Activated naive CD4-positive, alpha-beta T cell treated with anti-CD3 and anti-CD28 coated beads, Interleukin-2, amount 50 U/mL, for 72 hours (primary cell): ENCODE results near the gene LACRT. TPM values are rescaled to one million over a fixed set of nuclear protein-coding genes. Genes with fewer than 3 reads are reported as not detected.
A peak's percentile ranks its signal among the peaks of the same experiment; 100 is the strongest.
"Not testable (repeated sequence)": the region's sequence is repeated elsewhere in the genome, so short reads cannot be mapped to it uniquely, and the experiment has no call there.

Experiments
- ATAC-seq, 2 donors: fragments of 150-1000 bp; cut with Tn5 transposase; 2 replicates each; pipeline ENCODE4 v1.10.0; 2021; ENCODE audit warnings: mild to moderate bottlenecking in 2 of 2, moderate library complexity in 2 of 2
- DNase-seq, 2 donors: peaks; one replicate each; pipeline ENCODE4 v3.0.0; 2021 to 2022; ENCODE audit warnings: low spot score in 2 of 2
- H3K27ac Mint-ChIP-seq, 2 donors: one replicate each; pipeline ENCODE4 v1.8.0; 2022; ENCODE audit warnings: mild to moderate bottlenecking in 2 of 2, mixed read lengths in 2 of 2
- H3K36me3 Mint-ChIP-seq, 2 donors: one replicate each; pipeline ENCODE4 v1.8.0; 2022; ENCODE audit warnings: mixed read lengths in 2 of 2
- H3K9me3 Mint-ChIP-seq, 2 donors: one replicate each; pipeline ENCODE4 v1.8.0; 2022; ENCODE audit warnings: mixed read lengths in 2 of 2
- total RNA-seq, 2 donors: library from RNA; stranded (reverse); gene quantifications; one replicate each; pipeline ENCODE4 v1.2.3, GENCODE V29; 2022

LACRT gene, protein sequence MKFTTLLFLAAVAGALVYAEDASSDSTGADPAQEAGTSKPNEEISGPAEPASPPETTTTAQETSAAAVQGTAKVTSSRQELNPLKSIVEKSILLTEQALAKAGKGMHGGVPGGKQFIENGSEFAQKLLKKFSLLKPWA
- total RNA-seq, result not detected

DNA sequence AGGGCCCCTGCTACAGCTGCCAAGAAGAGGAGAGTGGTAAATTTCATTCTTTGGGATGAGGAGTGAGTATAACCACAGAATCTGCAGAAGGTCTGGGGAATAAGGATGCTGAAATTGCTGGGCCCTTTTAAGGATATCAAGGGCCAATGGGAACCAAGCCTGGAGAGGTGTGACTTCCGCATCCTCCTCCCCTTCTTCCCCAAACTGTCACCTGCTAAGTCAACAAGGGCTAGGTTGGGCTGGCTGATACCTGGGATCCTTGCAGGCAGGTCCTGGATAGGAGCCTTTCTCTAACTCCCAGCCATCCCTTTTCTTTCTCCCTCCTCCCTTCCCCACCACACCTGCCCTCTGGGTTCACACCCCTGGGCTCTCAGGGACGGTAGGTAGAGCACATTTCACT lies at the start of gene LACRT:
LACRT (minus strand) TSS at position 101 of the 400 bp plus-strand sequence; CDS start at position 47, 54 bp downstream.
- ATAC-seq, result no peak
- H3K27ac Mint-ChIP-seq, result peak within 1 kb of the TSS in 1 of 2 donors; percentile 52
- H3K36me3 Mint-ChIP-seq, result no peaks in the 10 kb centered on the region
- no peak for DNase-seq
- no peaks in the 10 kb centered on the region for H3K9me3 Mint-ChIP-seq

GRCh38 chr12:54683398-54683797 lies 48.7 kb upstream of the LACRT start:
- ATAC-seq, result no peak
- Mint-ChIP-seq H3K9me3 (no peaks in the 10 kb centered on the region), H3K36me3 (no peaks in the 10 kb centered on the region)

DNA sequence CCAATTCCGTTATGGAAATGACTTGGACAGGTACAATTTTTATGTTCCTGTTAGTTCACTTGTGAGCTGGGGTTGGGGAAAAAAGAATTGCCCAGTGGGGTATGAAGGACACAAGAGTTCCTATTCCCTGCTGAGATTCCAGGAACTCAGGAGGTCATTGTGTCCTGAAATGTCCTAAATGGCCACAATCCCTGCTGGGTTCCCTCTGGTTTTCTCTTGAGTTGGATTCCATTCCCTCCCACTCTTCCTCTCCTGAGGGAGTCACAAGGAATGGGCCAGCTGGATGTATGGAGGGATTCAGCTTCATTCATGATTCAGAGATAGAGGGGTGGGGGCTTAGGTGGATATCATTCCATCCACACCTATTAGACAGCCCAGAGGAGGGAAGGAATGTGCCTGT lies 48.0 kb upstream of the LACRT start:
- ATAC-seq (no peak), DNase-seq (no peak)
- no peaks in the 10 kb centered on the region for H3K36me3 Mint-ChIP-seq
- H3K9me3 Mint-ChIP-seq, result no peaks in the 10 kb centered on the region
- H3K27ac Mint-ChIP-seq, result no peak overlapping the region

More at GRCh38 chr12:54683398-54683797, 48.7 kb upstream of the LACRT start:
- no peak overlapping the region for H3K27ac Mint-ChIP-seq
- no peak for DNase-seq

DNA sequence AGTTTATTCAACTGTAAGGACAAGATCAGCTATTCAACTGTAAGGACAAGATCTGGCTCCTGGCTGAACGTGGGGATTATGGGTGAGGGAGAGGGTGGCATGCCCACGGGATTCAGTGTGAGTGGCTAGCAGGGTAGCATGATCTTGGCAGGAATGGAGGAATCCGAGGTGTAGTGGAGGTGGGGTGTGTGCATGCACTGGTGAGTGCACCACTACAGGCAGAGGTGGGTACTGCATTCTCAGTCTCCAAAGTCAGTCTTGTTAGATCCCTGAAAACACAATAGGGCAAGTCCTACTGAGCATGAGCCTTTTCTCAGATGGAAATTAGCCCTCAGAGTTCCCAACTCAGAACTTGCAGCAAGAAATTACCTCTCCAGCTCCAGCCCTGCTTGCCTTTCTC lies 45.7 kb upstream of the LACRT start:
- DNase-seq (peak in 1 of 2 donors; percentile 33), ATAC-seq (peak in 1 of 2 donors; percentile 66)
- Mint-ChIP-seq H3K27ac (no peak overlapping the region), H3K9me3 (no peaks in the 10 kb centered on the region), H3K36me3 (no peaks in the 10 kb centered on the region)

DNA sequence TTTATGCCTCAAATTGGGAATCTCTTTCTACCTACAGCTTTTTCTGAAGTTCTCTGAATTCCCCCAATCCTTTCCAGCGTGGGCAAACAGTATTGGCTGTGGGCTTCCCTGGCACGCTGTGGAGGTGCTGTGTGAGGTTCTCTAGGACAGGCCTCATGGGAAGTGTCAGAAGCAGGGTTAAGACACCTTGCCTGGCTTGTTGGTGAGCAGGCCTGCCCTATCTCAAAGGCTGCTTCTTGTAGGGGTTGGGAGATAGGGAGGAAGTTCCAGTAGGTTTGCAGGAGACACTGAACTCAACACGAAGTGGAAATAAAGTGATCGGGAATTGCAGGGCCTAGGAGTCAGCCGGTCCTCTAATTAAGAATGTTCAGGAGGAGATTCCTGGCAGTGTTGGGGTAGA lies 43.4 kb upstream of the LACRT start:
- no peaks in the 10 kb centered on the region for H3K36me3 Mint-ChIP-seq
- DNase-seq (no peak), ATAC-seq (no peak)
- no peaks in the 10 kb centered on the region for H3K9me3 Mint-ChIP-seq
- no peak overlapping the region for H3K27ac Mint-ChIP-seq

- Mint-ChIP-seq H3K9me3 (no peaks in the 10 kb centered on the region), H3K36me3 (no peaks in the 10 kb centered on the region), H3K27ac (no peak overlapping the region)
- no peak for ATAC-seq
- DNase-seq, result no peak
These were observed 33.2 kb upstream of the LACRT start for GRCh38 chr12:54667945-54668344.

DNA sequence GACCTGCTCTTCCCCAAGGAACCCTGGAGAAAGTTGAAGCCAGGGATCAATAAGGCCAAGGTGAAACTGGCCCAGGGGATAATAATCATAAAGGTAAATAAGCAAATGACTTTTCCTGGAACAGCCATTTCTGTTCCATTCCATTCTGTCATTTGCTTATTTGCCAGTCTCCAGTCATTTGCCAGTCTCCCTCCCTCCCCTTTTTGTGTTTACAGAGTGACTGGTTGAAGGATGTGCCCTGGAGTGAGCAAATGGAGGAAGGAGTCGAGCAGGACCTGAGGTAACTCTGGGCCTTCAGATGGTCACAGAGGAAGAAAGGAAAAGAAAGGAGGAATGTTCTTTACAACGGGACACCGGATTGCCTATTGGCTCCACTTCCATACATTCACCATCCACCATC lies 31.3 kb upstream of the LACRT start:
- H3K36me3 Mint-ChIP-seq, result no peaks in the 10 kb centered on the region
- no peaks in the 10 kb centered on the region for H3K9me3 Mint-ChIP-seq
- no peak for ATAC-seq
- no peak overlapping the region for H3K27ac Mint-ChIP-seq
- no peak for DNase-seq

DNA sequence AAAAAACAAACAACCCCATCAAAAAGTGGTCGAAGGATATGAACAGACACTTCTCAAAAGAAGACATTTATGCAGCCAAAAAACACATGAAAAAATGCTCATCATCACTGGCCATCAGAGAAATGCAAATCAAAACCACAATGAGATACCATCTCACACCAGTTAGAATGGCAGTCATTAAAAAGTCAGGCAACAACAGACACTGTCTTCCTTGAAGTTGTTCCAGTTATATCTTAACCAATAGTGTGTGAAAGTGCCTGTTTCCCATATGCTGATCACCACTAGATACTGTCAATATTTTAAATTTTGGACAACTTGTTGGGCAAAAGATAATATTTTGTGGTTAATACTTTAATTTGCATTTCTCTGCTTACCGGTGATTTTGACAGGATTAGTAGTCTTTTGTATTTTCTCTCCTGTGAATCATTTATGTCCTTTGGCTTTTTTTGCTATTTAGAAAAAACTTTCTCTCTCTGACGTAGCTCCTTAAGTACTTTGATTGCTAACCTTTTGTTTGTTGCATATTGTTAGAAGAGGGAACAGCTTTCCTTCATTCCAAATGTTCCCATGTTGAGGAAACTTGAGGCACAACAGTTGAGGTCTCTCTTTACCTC lies 30.4 kb upstream of the LACRT start:
- DNase-seq, ATAC-seq, H3K9me3 Mint-ChIP-seq, H3K36me3 Mint-ChIP-seq, H3K27ac Mint-ChIP-seq: not testable (repeated sequence)

- H3K27ac Mint-ChIP-seq, result no peak overlapping the region
- ATAC-seq (no peak), DNase-seq (no peak)
- no peaks in the 10 kb centered on the region for H3K36me3 Mint-ChIP-seq
- H3K9me3 Mint-ChIP-seq, result no peaks in the 10 kb centered on the region
These were observed 28.9 kb upstream of the LACRT start for GRCh38 chr12:54663603-54664002.

- no peak for ATAC-seq
- DNase-seq, result no peak
- Mint-ChIP-seq H3K36me3 (no peaks in the 10 kb centered on the region), H3K9me3 (no peaks in the 10 kb centered on the region), H3K27ac (no peak overlapping the region)
These were observed 27.3 kb upstream of the LACRT start for GRCh38 chr12:54662026-54662425.

GRCh38 chr12:54661048-54661447 lies 26.4 kb upstream of the LACRT start:
- DNase-seq (no peak), ATAC-seq (no peak)
- Mint-ChIP-seq H3K27ac (no peak overlapping the region), H3K36me3 (no peaks in the 10 kb centered on the region), H3K9me3 (no peaks in the 10 kb centered on the region)

DNA sequence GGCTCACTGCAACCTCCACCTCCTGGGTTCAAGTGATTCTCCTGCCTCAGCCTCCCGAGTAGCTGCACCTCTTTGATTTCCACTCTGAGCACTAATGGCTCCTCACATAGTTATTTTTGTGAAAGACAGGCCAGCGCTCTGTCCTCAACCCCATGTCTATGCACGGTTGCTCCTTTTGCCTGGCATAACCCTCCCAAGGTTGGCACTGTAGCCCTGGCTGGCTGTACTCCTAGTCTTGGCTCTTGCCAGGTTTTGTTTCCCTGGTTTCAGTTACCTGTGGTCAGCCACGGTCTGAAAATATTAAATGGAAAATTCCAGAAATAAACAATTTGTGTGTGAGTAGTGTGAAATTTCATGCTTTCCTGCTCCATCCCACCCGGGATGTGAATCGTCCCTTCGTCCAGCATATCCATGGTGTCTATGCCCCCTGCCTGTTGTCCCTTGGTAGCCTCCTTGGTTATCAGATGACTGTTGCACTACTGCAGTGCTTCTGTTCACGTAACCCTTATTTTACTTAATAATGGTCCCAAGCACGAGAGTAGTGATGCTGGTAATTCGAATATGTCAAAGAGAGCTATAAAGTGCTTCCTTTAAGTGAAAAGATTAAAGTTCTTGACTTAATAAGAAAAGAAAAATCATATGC lies 25.7 kb upstream of the LACRT start:
- no peaks in the 10 kb centered on the region for H3K9me3 Mint-ChIP-seq
- no peak for DNase-seq
- H3K27ac Mint-ChIP-seq, result no peak overlapping the region
- ATAC-seq, result no peak
- H3K36me3 Mint-ChIP-seq, result no peaks in the 10 kb centered on the region

- Mint-ChIP-seq H3K36me3 (no peaks in the 10 kb centered on the region), H3K27ac (no peak overlapping the region), H3K9me3 (no peaks in the 10 kb centered on the region)
- ATAC-seq, result peak; percentile 59 to 64
- DNase-seq, result peak in 1 of 2 donors; percentile 62
These were observed 23.9 kb upstream of the LACRT start for GRCh38 chr12:54658306-54659264.

- Mint-ChIP-seq H3K27ac (no peak overlapping the region), H3K9me3 (no peaks in the 10 kb centered on the region), H3K36me3 (no peaks in the 10 kb centered on the region)
- ATAC-seq, result no peak
- no peak for DNase-seq
These were observed 22.5 kb upstream of the LACRT start for GRCh38 chr12:54657105-54657607.

- H3K27ac Mint-ChIP-seq, result no peak overlapping the region
- no peak for ATAC-seq
- no peaks in the 10 kb centered on the region for H3K36me3 Mint-ChIP-seq
- no peak for DNase-seq
- H3K9me3 Mint-ChIP-seq, result no peaks in the 10 kb centered on the region
These were observed 20.2 kb upstream of the LACRT start for GRCh38 chr12:54654926-54655325.

DNA sequence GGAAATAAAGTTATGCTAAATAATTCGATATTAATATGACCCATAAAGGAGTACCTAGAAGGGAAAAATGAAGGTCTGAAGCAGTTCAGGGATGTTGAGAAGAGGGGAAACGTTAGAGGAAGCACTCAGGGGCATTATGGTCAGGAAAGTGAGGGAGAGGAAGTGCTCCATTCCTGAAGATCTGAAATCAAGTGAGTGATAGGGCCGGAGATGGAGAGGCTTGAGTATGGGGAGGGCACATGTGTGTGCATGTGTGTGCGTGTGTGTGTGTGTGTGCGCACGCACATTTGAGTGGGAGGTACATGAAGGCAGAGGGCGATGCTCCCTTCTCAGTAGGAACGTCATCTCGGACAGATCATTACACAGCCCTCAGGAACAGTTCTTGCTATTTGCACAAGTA lies 18.3 kb upstream of the LACRT start:
- Mint-ChIP-seq H3K36me3 (no peaks in the 10 kb centered on the region), H3K9me3 (no peaks in the 10 kb centered on the region), H3K27ac (no peak overlapping the region)
- no peak for ATAC-seq
- no peak for DNase-seq

- no peak overlapping the region for H3K27ac Mint-ChIP-seq
- no peak for DNase-seq
These were observed 16.2 kb upstream of the LACRT start for GRCh38 chr12:54650889-54651288.

More at GRCh38 chr12:54650889-54651288, 16.2 kb upstream of the LACRT start:
- no peaks in the 10 kb centered on the region for H3K9me3 Mint-ChIP-seq
- no peak for ATAC-seq
- H3K36me3 Mint-ChIP-seq, result no peaks in the 10 kb centered on the region
